Measurements from ENCODE around the gene MRAS.

Gene MRAS

GRCh38 chr3:138310494-138310893, 37.9 kb upstream of the MRAS start:
- no peak overlapping the region for H3K27ac ChIP-seq

GRCh38 chr3:138314751-138315150, 33.6 kb upstream of the MRAS start:
- H3K79me2 ChIP-seq: no peaks in the 10 kb centered on the region
- H3K27me3 ChIP-seq (ENCODE audit: control insufficient read depth, insufficient read depth, low read length): no peaks in the 10 kb centered on the region
- H2AFZ ChIP-seq: no peak overlapping the region
- H3K4me3 ChIP-seq (ENCODE audit: low read depth, low read length): no peak overlapping the region
- H3K36me3 ChIP-seq (ENCODE audit: control insufficient read depth, insufficient read depth, low read length): no peaks in the 10 kb centered on the region
- H3K27ac ChIP-seq: no peak overlapping the region
- H3K9ac ChIP-seq: no peak overlapping the region
- no peak for TF ChIP-seq CTCF (IDR thresholded peaks at IDR 0.05)
- H3K9me3 ChIP-seq (ENCODE audit: control insufficient read depth, low read length): no peaks in the 10 kb centered on the region
- H3K4me1 ChIP-seq: no peaks in the 10 kb centered on the region
- H3K4me2 ChIP-seq (ENCODE audit: low read length): no peak overlapping the region

More at GRCh38 chr3:138310494-138310893, 37.9 kb upstream of the MRAS start:
- no peaks in the 10 kb centered on the region for H3K4me1 ChIP-seq
- H3K36me3 ChIP-seq (ENCODE audit: control insufficient read depth, insufficient read depth, low read length): no peaks in the 10 kb centered on the region
- no peak overlapping the region for H3K9ac ChIP-seq
- no peaks in the 10 kb centered on the region for H3K9me3 ChIP-seq (ENCODE audit: control insufficient read depth, low read length)
- H3K79me2 ChIP-seq: no peaks in the 10 kb centered on the region
- H2AFZ ChIP-seq: no peak overlapping the region
- no peak overlapping the region for H3K4me2 ChIP-seq (ENCODE audit: low read length)
- no peak for TF ChIP-seq CTCF (IDR thresholded peaks at IDR 0.05)
- H3K27me3 ChIP-seq (ENCODE audit: control insufficient read depth, insufficient read depth, low read length): no peaks in the 10 kb centered on the region
- no peak overlapping the region for H3K4me3 ChIP-seq (ENCODE audit: low read depth, low read length)

- H3K4me2 ChIP-seq (ENCODE audit: low read length): no peak overlapping the region
Observed at GRCh38 chr3:138317687-138318086, 30.7 kb upstream of the MRAS start.

DNA sequence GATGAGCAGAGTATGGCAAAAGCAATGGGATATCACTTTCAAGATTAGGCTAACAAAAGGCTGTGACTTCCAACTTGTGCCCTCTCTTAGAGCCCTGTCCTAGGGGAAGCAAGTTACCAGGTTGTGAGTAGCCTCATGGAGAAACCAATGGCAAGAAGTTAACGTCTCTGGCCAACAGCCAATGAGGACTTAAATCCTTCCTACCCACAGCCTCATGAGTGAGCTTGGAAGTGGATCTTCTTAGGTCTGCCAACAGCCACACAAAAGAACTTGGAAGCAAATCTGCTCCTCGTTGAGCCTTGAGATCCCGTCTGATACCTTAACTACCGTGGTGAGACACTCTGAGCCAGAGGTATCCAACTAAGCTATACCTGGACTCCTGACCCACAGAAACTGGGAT, 24.4 kb upstream of the MRAS start:
- TF ChIP-seq CTCF (IDR thresholded peaks at IDR 0.05): no peak
- Histone ChIP-seq H3K4me1 (no peaks in the 10 kb centered on the region), H3K36me3 (ENCODE audit: control insufficient read depth, insufficient read depth, low read length) (no peaks in the 10 kb centered on the region), H3K9ac (no peak overlapping the region), H3K27me3 (ENCODE audit: control insufficient read depth, insufficient read depth, low read length) (no peaks in the 10 kb centered on the region), H3K27ac (no peak overlapping the region), H3K9me3 (ENCODE audit: control insufficient read depth, low read length) (no peaks in the 10 kb centered on the region), H3K79me2 (no peaks in the 10 kb centered on the region), H2AFZ (no peak overlapping the region), H3K4me3 (ENCODE audit: low read depth, low read length) (no peak overlapping the region), H3K4me2 (ENCODE audit: low read length) (no peak overlapping the region)

More at GRCh38 chr3:138317687-138318086, 30.7 kb upstream of the MRAS start:
- H3K79me2 ChIP-seq: no peaks in the 10 kb centered on the region
- TF ChIP-seq CTCF (IDR thresholded peaks at IDR 0.05): no peak
- no peaks in the 10 kb centered on the region for H3K36me3 ChIP-seq (ENCODE audit: control insufficient read depth, insufficient read depth, low read length)
- no peak overlapping the region for H3K27ac ChIP-seq
- no peaks in the 10 kb centered on the region for H3K27me3 ChIP-seq (ENCODE audit: control insufficient read depth, insufficient read depth, low read length)
- H3K4me1 ChIP-seq: no peaks in the 10 kb centered on the region
- no peaks in the 10 kb centered on the region for H3K9me3 ChIP-seq (ENCODE audit: control insufficient read depth, low read length)
- H3K9ac ChIP-seq: no peak overlapping the region
- no peak overlapping the region for H3K4me3 ChIP-seq (ENCODE audit: low read depth, low read length)
- no peak overlapping the region for H2AFZ ChIP-seq

GRCh38 chr3:138325990-138326389, 22.4 kb upstream of the MRAS start:
- no peak for TF ChIP-seq CTCF (IDR thresholded peaks at IDR 0.05)
- Histone ChIP-seq H3K27me3 (ENCODE audit: control insufficient read depth, insufficient read depth, low read length) (no peaks in the 10 kb centered on the region), H3K9ac (no peak overlapping the region), H3K4me2 (ENCODE audit: low read length) (no peak overlapping the region), H3K4me3 (ENCODE audit: low read depth, low read length) (no peak overlapping the region), H2AFZ (no peak overlapping the region), H3K79me2 (no peaks in the 10 kb centered on the region), H3K4me1 (no peaks in the 10 kb centered on the region), H3K36me3 (ENCODE audit: control insufficient read depth, insufficient read depth, low read length) (no peaks in the 10 kb centered on the region), H3K9me3 (ENCODE audit: control insufficient read depth, low read length) (no peaks in the 10 kb centered on the region), H3K27ac (no peak overlapping the region)

Measured in parathyroid adenoma (tissue), 2 donors.